ENCODE results near the gene MPHOSPH6. TPM values are rescaled to one million over a fixed set of nuclear protein-coding genes. Genes with fewer than 3 reads are reported as not detected.

Gene MPHOSPH6
- total RNA-seq, 4 donors from 2014 or later = 17.8 to 48.9 (median 26.8) TPM

- no peak for TF ChIP-seq CTCF (IDR thresholded peaks at IDR 0.05; ENCODE audit: low read depth)
Measured at GRCh38 chr16:82167670-82168069, 2.4 kb downstream of the MPHOSPH6 start.

DNA sequence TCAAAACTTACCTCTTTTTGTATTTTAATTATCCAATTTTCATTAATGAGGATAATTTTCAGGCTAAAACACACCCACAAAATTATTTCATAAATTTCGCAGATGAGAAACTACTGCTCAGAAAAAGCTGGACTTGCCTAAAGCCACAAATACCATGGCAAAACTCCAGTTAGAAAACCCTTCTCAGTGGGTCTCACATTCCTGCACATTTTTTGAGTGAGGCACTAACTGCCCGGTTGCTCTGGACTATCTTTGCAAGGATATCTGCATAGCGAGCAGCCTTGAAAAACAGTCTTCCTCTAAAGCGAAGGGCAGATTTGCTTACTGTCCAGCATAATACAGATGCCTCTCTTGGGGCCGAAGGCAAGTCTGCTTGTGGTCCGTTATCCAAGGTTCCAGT lies 9.8 kb downstream of the MPHOSPH6 start:
- TF ChIP-seq CTCF (IDR thresholded peaks at IDR 0.05; ENCODE audit: low read depth) = no peak

- no peak for TF ChIP-seq CTCF (IDR thresholded peaks at IDR 0.05; ENCODE audit: low read depth)
Measured at GRCh38 chr16:82157836-82158235, 12.2 kb downstream of the MPHOSPH6 start.

GRCh38 chr16:82157534-82157812 lies 12.6 kb downstream of the MPHOSPH6 start:
- no peak for TF ChIP-seq CTCF (IDR thresholded peaks at IDR 0.05; ENCODE audit: low read depth)

- TF ChIP-seq CTCF (IDR thresholded peaks at IDR 0.05; ENCODE audit: low read depth) = no peak
Measured at GRCh38 chr16:82156761-82157533, 13.1 kb downstream of the MPHOSPH6 start.

- no peak for TF ChIP-seq CTCF (IDR thresholded peaks at IDR 0.05; ENCODE audit: low read depth)
Measured at GRCh38 chr16:82152641-82153112, 17.3 kb downstream of the MPHOSPH6 start.

- no peak for TF ChIP-seq CTCF (IDR thresholded peaks at IDR 0.05; ENCODE audit: low read depth)
Measured at GRCh38 chr16:82152196-82152595, 17.8 kb downstream of the MPHOSPH6 start.
